NCI-H1694 (cell line): ENCODE measurements around the gene COQ5.
"Not testable (repeated sequence)": the region's sequence is repeated elsewhere in the genome, so short reads cannot be mapped to it uniquely, and the experiment has no call there.

Experiments used
- DNase-seq: peaks from one replicate; lab custom pipeline; 2025; lab: John Stamatoyannopoulos, UW

The COQ5 gene

DNA sequence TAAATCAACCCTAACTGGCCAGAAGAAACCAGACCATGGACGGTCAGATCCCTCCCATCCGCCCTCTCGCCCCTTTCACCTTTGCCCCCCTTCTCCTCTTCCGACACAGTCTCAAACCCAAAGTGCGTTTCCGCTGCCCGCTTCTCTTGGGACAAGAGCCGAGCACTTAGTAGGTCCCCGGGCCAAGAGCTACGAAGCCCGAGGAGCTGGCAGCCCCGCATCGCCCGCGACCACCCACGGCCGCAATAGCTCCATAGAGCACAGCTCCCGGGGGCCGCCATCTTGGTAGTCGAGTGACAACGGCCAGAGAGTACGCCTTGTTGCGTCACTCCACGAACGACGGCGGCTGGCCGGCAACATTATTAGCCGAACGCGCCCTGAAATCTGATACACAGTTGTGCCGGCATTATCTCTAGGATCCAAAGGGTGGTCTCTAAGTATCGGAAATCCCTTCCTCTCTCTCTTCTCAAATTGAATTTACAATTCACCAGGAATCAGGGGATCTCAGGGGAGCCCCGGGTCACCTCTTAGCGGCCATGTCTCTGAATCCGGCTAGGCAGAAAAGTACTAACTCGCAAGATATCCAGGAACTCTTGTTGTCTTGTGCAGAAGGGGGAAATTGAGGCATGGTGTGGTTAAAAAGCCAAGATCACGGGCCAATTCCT is at the start of gene COQ5:
Gene COQ5, minus strand, starts transcription at position 298 of the 665 bp plus-strand sequence. Its CDS starts 17 bp downstream, at position 281.
- DNase-seq: peak; percentile 83

- no peak for DNase-seq
Measured at GRCh38 chr12:120574106-120574505, 45.1 kb upstream of the COQ5 start.

GRCh38 chr12:120573560-120573959 is 44.6 kb upstream of the COQ5 start:
- DNase-seq: no peak

DNA sequence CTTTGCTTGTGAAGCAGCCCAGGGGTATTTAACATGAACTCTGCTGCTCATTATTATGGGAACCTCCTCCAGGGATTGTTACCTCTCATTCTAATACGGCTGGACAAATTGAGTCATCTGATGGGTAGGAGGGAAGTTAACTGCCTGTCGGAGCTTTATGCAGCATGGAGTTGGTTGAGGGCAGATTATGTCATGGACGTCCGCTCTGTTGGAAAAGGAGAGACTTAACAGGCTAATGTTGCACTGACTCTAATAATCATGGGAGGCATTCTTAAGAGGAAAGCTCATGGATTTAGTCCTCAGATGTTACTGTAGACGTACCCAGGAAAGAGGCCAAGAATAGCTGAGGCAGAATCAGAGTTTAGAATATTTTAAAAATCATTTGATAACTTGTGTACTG is 42.3 kb upstream of the COQ5 start:
- DNase-seq: no peak

- no peak for DNase-seq
Measured at GRCh38 chr12:120563495-120563894, 34.5 kb upstream of the COQ5 start.

- DNase-seq: no peak
Measured at GRCh38 chr12:120562906-120563305, 33.9 kb upstream of the COQ5 start.

GRCh38 chr12:120557589-120557988 is 28.6 kb upstream of the COQ5 start:
- DNase-seq: no peak

DNA sequence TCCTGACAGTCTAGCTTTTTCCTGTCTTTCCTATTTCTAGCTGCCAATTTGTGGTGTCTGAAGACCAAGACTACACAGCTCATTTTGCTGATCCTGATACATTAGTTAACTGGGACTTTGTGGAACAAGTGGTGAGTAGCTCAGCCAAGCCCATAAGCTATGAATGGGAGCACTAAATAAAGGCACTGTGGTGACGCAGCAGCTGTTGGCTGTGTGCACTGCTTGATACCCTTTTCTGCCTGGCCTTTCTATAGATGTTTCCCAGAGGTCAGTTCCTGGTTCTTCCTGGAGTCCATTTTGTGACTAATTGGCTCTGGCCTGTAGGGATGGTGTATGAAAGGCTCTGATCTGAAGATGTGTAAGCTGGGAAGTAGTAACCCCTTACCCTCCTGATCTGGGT is 25.7 kb upstream of the COQ5 start:
- no peak for DNase-seq

DNA sequence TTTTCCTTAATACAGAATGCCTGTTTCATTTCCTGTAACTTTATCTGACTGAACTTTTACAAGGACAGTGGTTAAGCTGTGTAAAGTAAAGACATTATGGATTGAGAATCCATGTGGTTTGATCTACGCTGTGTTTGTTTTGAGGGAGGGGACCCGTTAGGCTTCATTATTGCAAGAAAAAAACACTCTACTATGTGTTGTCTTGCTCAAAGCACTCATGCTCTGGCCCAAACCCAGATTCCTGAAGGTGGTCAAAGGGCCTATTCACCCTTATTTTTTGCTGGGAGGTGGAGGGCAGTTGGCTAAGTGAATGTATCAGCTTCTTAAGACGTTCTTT is 17.1 kb upstream of the COQ5 start:
- no peak for DNase-seq

- no peak for DNase-seq
Measured at GRCh38 chr12:120544691-120545090, 15.7 kb upstream of the COQ5 start.

DNA sequence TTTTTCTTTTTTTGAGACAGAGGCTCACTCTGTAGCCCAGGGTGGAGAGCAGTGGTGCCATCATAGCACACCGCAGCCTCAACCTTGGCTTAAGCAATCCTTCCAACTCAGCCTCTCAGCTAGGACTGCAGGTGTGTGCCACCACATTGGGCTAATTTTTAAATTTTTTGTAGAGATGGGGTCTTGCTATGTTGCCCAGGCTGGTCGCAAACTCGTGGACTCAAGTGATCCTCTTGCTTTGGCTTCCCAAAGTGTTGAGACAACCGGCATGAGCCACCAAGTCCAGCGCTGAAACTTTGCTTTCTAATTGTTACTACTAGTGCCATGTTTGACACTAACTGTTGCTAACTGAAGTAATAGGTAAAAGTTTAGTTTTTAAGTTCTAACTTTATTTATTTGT is 13.2 kb upstream of the COQ5 start:
- DNase-seq: no peak

DNA sequence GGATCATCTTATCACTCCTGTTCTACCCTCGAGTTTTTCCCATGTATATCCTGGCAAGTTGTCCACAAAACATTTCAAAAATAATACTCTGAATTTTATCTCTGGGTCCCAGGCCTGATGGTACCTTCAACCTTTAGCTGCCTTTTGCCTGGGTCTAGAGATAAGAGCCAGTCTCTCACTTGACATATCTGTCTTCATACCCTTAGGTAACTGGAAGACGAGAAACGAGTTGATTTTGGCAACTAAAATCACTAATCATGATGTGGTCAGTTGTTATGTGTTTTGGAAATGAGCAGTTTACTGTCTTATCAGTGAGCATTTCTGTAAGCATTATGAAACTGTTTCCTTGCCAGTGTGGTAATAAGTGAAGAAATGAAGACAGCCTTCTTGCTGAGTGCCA is 11.5 kb upstream of the COQ5 start:
- DNase-seq: no peak

DNA sequence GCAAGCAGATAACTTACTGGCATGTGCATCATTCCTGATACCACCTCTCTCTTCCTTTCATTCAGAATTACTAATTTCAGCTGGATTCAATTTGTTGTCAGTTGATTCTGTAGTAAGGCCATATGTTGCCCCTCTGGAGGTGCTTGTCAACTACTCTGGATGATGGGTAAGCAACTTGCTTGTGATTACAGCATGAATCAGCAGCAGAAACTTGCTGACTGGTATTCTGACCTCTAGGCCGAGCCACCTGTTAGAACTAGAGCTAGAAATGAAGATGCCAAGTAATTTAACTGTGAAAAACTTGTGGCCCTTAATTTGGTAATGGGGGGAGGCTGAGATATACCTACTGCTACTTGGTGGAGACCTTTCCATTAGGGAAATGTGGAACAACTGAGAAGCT is 10.3 kb upstream of the COQ5 start:
- DNase-seq: no peak

GRCh38 chr12:120538281-120539156 is 9.6 kb upstream of the COQ5 start:
- DNase-seq: no peak

GRCh38 chr12:120537856-120538220 is 8.9 kb upstream of the COQ5 start:
- no peak for DNase-seq

GRCh38 chr12:120536064-120536791 is 7.3 kb upstream of the COQ5 start:
- DNase-seq: no peak

- DNase-seq: no peak
Measured at GRCh38 chr12:120534703-120535655, 6.0 kb upstream of the COQ5 start.

DNA sequence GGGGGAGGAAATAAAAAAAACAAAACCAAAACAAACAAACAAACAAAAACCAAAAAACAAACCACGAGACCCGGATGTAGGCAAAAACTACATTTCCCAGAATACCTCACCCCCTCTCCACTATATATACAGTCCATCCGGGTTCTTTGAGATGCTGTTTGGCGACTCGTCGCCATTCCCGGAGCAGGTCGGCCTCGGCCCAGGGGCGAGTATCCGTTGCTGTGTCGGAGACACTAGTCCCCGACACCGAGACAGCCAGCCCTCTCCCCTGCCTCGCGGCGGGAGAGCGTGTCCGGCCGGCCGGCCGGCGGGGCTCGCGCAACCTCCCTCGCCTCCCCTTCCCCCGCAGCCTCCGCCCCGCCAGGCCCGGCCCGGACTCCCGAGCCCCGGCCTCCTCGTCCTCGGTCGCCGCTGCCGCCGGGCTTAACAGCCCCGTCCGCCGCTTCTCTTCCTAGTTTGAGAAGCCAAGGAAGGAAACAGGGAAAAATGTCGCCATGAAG is 5.3 kb upstream of the COQ5 start, which contains the start of gene RNF10:
Gene RNF10, plus strand, starts transcription at position 154 of the 500 bp plus-strand sequence. CDS start 456 bp downstream, outside the sequence.
- DNase-seq: peak; percentile 70

- no peak for DNase-seq
Measured at GRCh38 chr12:120532701-120533238, 3.8 kb upstream of the COQ5 start.

DNA sequence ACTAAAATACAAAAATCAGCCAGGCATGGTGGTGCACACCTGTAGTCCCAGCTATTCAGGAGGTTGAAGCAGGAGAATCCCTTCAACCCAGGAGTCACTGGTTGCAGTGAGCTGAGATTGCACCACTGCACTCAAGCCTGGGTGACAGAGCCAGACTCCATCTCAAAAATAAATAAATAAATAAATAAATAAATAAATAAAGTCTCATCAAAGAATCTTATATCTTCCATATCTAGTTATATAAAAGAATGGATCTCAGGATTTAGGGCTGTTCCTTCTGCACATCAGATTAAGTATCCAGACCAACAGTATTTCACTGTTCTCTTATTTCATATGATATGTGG is 1.4 kb upstream of the COQ5 start:
- DNase-seq: not testable (repeated sequence)
